Mucosa of stomach (tissue), 1 donor: ENCODE results near the gene HSPB9.

Experiments
- H3K27me3 ChIP-seq: one replicate; pipeline ENCODE4 v1.7.0; 2013; ENCODE audit warnings: mild to moderate bottlenecking, low read length; ENCODE audit not compliant: control insufficient read depth, insufficient read depth
- H3K36me3 ChIP-seq: one replicate; pipeline ENCODE4 v1.7.0; 2013; ENCODE audit warnings: low read length; ENCODE audit not compliant: control insufficient read depth, insufficient read depth
- H3K4me1 ChIP-seq: one replicate; pipeline ENCODE4 v1.7.0; 2013; ENCODE audit warnings: mild to moderate bottlenecking, low read length; ENCODE audit not compliant: control insufficient read depth, insufficient read depth
- H3K4me3 ChIP-seq: one replicate; pipeline ENCODE4 v1.7.0; 2013; ENCODE audit warnings: low read length
- H3K9ac ChIP-seq: one replicate; pipeline ENCODE4 v1.7.0; 2013; ENCODE audit warnings: mild to moderate bottlenecking, low read length, moderate library complexity
- H3K9me3 ChIP-seq: one replicate; pipeline ENCODE4 v1.7.0; 2013; ENCODE audit warnings: mild to moderate bottlenecking, low read length, moderate library complexity; ENCODE audit not compliant: control insufficient read depth
- donor health status: Pancreatic carcinoma.

The HSPB9 gene, protein sequence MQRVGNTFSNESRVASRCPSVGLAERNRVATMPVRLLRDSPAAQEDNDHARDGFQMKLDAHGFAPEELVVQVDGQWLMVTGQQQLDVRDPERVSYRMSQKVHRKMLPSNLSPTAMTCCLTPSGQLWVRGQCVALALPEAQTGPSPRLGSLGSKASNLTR

DNA sequence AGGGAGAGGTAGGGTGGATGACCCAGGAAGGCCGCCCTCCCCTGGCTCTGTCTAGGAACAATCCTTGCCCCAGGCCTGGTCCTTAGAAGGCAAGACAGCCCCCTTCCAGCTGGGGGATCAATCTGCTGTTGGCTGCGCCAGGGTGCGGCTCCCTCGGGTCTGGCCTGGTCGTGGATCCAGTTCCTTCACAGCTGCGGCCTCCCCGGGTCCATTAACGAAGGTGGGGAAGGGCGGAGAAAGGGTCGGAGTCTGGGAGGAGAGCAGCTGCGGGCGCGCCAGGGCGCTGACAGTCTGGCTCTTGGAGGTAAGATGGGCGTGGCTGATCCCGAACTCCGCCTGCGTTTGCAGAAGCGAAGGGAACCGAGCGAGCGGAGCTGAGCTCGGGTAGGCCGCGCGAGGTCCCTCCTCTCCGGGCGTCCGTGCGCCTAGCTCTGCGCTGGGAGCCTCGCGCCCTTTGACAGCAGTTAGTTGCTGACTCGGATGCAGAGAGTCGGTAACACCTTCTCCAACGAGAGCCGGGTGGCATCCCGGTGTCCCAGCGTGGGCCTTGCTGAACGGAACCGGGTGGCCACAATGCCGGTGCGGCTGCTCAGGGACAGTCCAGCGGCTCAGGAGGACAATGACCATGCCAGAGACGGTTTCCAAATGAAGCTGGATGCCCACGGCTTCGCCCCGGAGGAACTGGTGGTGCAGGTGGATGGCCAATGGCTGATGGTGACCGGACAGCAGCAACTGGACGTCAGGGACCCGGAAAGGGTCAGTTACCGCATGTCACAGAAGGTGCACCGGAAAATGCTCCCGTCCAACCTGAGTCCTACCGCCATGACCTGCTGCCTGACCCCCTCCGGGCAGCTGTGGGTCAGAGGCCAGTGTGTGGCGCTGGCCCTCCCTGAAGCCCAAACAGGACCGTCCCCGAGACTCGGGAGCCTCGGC lies at the start of gene HSPB9:
TSS of gene HSPB9 (plus strand) at position 434 of the 933 bp plus-strand sequence. CDS start at position 481, 47 bp downstream.
- H3K27me3 ChIP-seq: no peaks in the 10 kb centered on the region
- H3K4me1 ChIP-seq: peaks cover 31% of the 10 kb centered on the region
- no peaks in the 10 kb centered on the region for H3K36me3 ChIP-seq
- no peaks in the 10 kb centered on the region for H3K9me3 ChIP-seq
- peak within 1 kb of the TSS; percentile 58 for H3K9ac ChIP-seq
- H3K4me3 ChIP-seq: no peak within 1 kb of the TSS

DNA sequence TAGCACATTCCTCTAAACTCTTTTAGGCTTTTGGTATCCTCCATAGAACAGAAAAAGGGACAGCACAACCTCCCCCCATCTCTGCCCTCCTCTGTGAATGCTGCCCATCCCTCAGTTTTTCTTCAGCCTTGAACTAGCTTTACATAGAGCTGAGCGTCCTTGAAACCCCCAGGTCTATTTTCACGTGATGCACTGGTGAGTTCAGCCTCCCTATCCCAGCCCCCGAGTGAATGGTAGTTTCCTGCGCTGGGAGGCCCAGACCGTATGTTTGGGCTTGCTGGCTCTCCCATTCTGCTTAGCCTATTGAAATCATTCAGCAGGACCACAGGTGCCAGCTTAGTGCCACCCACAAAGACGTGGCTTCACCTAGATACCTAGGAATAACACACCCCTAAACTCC lies 46.8 kb upstream of the HSPB9 start:
- Histone ChIP-seq H3K4me1 (peaks cover 8% of the 10 kb centered on the region), H3K9ac (no peak overlapping the region), H3K27me3 (peaks cover 31% of the 10 kb centered on the region), H3K4me3 (no peak overlapping the region), H3K9me3 (no peaks in the 10 kb centered on the region), H3K36me3 (no peaks in the 10 kb centered on the region)

DNA sequence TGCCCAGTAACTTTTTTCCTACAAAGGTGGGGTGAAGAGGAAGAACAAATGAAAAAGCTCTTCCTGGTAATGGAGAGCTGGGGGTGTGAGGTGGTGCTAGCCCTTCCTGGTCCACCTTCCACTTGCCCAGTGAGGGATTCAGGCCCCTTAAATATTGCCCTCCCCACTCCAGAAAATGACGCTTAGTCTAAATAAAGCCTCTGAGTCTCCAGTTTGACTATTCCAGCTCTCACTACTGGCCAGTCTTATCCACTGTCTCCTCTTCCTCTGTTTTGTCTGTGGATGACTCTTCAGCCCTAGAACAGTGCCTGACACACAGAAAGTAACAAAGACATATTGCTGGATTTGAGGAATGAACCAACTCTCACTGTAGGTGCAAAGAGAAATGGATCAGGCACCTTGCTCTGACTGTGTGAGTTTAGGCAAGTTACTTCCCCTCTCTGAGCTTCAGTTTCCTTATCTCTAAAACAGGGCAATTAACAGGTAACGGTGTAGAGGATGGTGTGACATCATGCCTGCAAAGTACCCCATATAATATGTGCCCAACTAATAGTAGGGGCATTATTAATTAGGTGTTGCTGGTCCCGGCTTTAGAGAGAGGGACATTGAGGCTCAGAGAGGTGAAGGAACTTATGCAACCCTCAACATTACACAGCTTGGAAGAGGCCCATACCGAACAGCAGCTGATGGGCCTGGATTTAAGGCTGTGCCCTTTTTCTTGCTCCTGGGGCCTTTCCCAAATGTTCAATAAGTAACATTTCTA lies 45.6 kb upstream of the HSPB9 start:
- Histone ChIP-seq H3K36me3 (no peaks in the 10 kb centered on the region), H3K4me3 (no peak overlapping the region)

DNA sequence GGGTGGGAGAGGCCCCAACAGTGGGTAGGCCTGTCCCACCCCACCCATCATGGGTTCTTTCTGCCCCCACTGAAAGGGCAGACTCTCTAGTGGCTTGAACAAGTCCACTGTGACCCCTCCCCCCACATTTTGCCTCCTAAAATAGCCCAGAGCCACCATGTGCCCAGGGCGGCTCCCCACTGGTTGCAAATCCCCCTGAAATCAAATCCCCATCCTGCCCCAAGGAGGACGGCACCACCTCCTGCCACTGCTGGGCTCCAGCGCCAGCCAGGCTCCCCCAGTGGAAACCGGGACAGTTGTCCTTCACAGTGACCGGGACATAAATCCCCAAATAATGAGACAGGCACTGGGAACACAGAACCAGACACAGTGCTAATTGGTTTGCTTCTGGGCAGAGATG lies 44.8 kb upstream of the HSPB9 start:
- Histone ChIP-seq H3K9me3 (no peaks in the 10 kb centered on the region), H3K9ac (no peak overlapping the region), H3K4me3 (no peak overlapping the region), H3K36me3 (no peaks in the 10 kb centered on the region), H3K27me3 (peaks cover 11% of the 10 kb centered on the region), H3K4me1 (peaks cover under 1% of the 10 kb centered on the region)

More for the DNA sequence above, 45.6 kb upstream of the HSPB9 start:
- peaks cover 8% of the 10 kb centered on the region for H3K4me1 ChIP-seq
- H3K27me3 ChIP-seq: peaks cover 19% of the 10 kb centered on the region
- no peaks in the 10 kb centered on the region for H3K9me3 ChIP-seq
- H3K9ac ChIP-seq: no peak overlapping the region

DNA sequence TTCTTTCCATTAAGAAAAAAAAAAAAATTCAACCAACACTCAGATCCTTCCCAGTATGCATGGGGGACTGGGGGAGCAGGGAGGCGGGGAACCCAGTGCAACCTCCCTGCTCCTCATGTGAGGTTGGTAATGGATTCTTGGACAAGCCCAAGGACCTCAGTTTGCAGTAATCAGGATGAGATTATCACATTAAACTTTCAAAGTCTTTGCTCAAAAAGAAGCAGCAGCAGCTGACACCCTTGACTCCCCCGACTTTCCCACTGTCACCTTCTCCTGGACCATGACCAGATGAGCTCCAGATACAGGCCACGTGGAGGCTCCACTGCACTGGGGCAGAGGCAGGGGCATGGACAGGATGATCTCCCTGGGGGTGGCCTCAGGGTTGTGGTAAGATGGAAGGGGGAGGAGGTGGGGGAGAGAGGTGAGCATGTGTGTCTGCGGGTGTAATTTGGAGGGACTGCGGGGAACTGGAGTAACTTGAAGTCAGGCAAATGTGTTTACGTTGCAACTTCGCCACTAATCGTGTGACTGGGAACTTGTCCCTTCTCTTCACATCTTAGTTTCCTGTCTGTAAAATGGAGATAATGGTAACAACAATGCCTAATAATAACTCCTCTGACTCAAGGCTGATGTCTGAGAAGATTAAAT lies 44.1 kb upstream of the HSPB9 start:
- H3K9ac ChIP-seq: no peak overlapping the region
- H3K36me3 ChIP-seq: no peaks in the 10 kb centered on the region
- no peaks in the 10 kb centered on the region for H3K9me3 ChIP-seq
- peaks cover 4% of the 10 kb centered on the region for H3K27me3 ChIP-seq
- H3K4me1 ChIP-seq: no peaks in the 10 kb centered on the region
- no peak overlapping the region for H3K4me3 ChIP-seq

DNA sequence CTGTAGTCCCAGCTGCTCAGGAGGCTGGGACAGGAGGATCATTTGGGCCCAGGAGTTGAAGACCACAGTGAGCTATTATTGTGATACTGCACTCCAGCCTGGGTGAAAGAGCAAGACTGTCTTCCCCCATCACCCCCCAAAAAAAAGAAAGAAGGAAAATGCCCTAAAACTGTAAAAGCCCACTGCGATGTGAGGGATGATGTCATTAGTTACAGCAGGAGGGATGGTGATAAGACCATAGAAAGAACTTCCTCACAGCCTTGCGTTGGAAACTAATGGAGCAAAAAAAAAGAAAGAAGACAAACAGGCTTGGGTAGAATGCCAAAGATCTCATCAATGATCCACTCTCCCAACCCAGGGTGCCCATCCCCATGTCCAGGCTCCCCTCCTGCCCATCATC lies 43.1 kb upstream of the HSPB9 start:
- no peaks in the 10 kb centered on the region for H3K9me3 ChIP-seq
- no peaks in the 10 kb centered on the region for H3K27me3 ChIP-seq
- H3K4me3 ChIP-seq: no peak overlapping the region

DNA sequence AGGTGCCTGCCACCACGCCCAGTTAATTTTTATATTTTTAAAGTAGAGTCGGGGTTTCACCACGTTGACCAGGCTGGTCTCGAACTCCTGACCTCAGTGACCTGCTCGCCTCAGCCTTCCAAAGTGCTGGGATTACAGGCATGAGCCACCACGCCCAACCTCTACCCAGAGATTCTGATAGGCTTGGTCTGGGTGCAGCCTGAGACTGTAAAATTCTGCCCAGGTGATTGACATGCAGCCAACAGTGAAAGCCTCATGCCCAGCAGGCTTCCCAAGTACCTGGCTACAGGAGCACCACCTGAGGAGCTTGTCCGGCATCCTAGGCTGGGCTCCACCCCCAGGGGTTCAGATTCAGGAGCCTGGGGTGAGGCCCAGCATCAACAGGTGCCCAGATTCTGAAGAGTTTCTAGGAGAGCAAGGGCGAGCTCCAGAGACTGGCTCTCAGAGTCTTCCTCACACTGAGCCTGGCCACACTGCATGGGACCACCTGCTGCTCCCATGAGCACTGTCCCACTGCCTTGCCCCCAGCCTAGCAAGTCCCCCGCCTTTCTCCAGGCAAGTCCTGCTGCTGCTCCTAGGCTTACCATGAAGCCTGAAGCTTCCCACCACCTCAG lies 41.0 kb upstream of the HSPB9 start:
- H3K27me3 ChIP-seq: no peaks in the 10 kb centered on the region
- no peaks in the 10 kb centered on the region for H3K9me3 ChIP-seq
- no peaks in the 10 kb centered on the region for H3K36me3 ChIP-seq
- H3K9ac ChIP-seq: no peak overlapping the region
- H3K4me3 ChIP-seq: no peak overlapping the region
- no peaks in the 10 kb centered on the region for H3K4me1 ChIP-seq

More for the DNA sequence above, 43.1 kb upstream of the HSPB9 start:
- Histone ChIP-seq H3K9ac (no peak overlapping the region), H3K4me1 (no peaks in the 10 kb centered on the region), H3K36me3 (no peaks in the 10 kb centered on the region)

DNA sequence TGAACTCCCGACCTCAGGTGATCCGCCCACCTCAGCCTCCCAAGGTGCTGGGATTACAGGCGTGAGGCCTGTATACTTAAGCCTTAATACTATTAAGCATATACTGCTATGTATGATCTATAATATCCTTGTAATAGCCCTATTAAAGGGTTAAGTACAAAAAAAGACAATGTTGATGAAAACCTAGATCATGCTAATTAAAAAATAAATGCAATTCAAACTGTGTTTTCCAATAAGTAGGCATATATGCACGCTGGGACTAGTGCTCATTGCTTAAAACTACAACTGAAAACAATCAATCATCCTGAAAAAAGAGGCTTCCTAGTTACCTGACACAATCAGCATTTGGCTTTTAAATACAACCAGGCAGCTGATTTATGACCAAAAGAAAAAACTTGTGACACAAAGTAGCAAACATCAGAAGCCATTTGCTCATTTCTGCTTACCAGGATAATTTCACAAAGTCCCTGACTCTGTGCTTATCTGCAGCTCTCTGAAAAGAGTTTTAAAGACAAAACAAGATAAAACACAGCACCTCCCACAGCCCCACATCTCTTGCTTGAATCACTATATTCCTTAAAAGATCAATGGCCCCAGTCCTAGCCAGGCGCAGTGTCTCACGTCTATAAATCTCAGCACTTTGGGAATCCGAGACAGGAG lies 35.4 kb upstream of the HSPB9 start:
- peaks cover 7% of the 10 kb centered on the region for H3K27me3 ChIP-seq
- peaks cover 5% of the 10 kb centered on the region for H3K4me1 ChIP-seq
- H3K36me3 ChIP-seq: no peaks in the 10 kb centered on the region
- no peaks in the 10 kb centered on the region for H3K9me3 ChIP-seq
- no peak overlapping the region for H3K9ac ChIP-seq
- H3K4me3 ChIP-seq: no peak overlapping the region

DNA sequence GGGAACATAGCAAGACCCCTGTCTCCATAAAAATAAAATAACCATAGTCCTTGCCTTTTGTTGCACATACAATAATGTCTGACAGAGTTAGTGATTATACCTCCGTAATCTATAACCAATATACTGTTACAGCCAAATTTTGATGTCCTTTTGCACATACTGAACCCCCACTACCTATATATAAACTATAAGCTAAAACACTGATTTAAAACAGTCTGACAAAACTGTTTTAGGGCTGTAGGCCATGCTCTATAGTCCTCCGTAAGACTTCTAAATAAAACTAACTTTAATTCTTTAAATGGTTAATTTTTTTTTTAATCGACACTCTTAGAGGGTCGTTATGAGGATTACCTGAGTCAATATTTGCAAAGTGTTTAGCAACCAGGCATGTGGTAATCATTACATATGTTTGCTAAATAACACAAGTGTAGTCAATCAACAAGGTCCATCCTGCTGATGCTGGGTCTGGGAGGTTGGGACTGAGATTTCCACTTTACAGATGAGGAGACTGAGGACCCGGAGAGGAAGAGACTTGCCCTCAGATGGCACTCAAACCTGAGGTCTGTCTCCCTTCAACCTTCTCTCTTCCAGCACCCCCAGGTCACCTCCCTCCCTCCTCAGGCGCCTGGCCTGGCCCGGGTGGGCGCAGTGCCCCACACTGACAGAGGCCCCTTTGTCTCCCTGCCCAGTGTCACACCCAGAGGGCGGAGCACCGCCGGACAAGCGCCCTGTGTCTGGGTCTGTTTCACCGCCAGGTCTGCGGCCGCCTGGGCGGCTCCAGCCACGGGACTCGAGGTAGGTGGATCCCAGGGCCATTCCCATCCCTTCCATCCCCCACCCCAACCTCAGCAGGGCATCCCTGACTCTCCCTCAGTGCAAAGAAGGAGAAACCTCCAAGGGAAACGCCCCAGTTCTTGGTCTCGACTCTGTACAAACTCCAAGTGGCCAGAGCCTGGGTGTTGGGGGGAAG lies 34.6 kb upstream of the HSPB9 start:
- H3K9ac ChIP-seq: no peak overlapping the region
- H3K4me3 ChIP-seq: no peak overlapping the region
- no peaks in the 10 kb centered on the region for H3K36me3 ChIP-seq
- no peaks in the 10 kb centered on the region for H3K9me3 ChIP-seq
- peaks cover 7% of the 10 kb centered on the region for H3K27me3 ChIP-seq
- peaks cover 5% of the 10 kb centered on the region for H3K4me1 ChIP-seq

DNA sequence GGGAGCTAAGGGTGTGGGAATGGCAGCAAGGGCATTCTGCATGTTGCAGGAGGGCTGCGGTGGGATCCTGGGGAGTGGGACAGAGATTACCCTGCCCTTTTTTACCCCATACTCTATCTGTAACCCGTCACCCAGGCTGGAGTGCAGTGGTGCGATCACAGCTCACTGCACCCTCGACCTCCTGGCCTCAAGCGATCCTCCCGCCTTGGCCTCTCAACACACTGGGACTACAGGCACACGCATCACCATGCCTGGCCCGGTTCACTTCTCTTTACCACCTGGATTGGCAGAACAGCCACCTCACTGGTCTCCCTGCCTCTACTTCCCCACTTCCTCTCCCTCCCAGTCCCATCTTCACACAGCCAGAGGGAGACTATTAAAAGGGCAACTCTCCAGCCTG lies 33.9 kb upstream of the HSPB9 start:
- H3K4me3 ChIP-seq: no peak overlapping the region
- no peaks in the 10 kb centered on the region for H3K36me3 ChIP-seq
- peaks cover 7% of the 10 kb centered on the region for H3K27me3 ChIP-seq
- no peak overlapping the region for H3K9ac ChIP-seq
- H3K9me3 ChIP-seq: no peaks in the 10 kb centered on the region
- peaks cover 5% of the 10 kb centered on the region for H3K4me1 ChIP-seq
